Muscle layer of duodenum (tissue), 2 donors: Measurements from ENCODE around the gene PRF1.

ENCODE experiments used
- H3K27ac ChIP-seq: one replicate; pipeline ENCODE4 v1.7.0; 2013; ENCODE audit warnings: mild to moderate bottlenecking, low read length
- H3K27me3 ChIP-seq: one replicate; pipeline ENCODE4 v1.7.0; 2013; ENCODE audit warnings: low read depth, mild to moderate bottlenecking, control low read depth, low read length
- H3K36me3 ChIP-seq, 2 donors: one replicate each; pipeline ENCODE4 v1.7.0; 2013; ENCODE audit warnings: low read length in 2 of 2, control low read depth in 1 of 2, mild to moderate bottlenecking in 1 of 2; ENCODE audit not compliant: insufficient read depth in 2 of 2, control insufficient read depth in 1 of 2
- H3K4me1 ChIP-seq, 2 donors: one replicate each; pipeline ENCODE4 v1.7.0; 2013; ENCODE audit warnings: low read length in 2 of 2, mild to moderate bottlenecking in 2 of 2, control low read depth in 1 of 2, moderate library complexity in 1 of 2; ENCODE audit not compliant: insufficient read depth in 2 of 2, control insufficient read depth in 1 of 2
- H3K4me3 ChIP-seq, 2 donors: one replicate each; pipeline ENCODE4 v1.7.0; 2013; ENCODE audit warnings: low read length in 2 of 2, low read depth in 1 of 2, mild to moderate bottlenecking in 1 of 2
- H3K9me3 ChIP-seq, 2 donors: one replicate each; pipeline ENCODE4 v1.7.0; 2013; ENCODE audit warnings: low read length in 2 of 2, control low read depth in 1 of 2, mild to moderate bottlenecking in 1 of 2; ENCODE audit not compliant: control insufficient read depth in 1 of 2
- donor health status: healthy.

PRF1 gene

GRCh38 chr10:70599791-70600190 lies 2.8 kb downstream of the PRF1 start:
- Histone ChIP-seq H3K9me3 (no peaks in the 10 kb centered on the region), H3K27ac (no peak overlapping the region), H3K27me3 (no peaks in the 10 kb centered on the region), H3K4me3 (no peak overlapping the region), H3K4me1 (no peaks in the 10 kb centered on the region), H3K36me3 (no peaks in the 10 kb centered on the region)

GRCh38 chr10:70599319-70599718 lies 3.2 kb downstream of the PRF1 start:
- Histone ChIP-seq H3K9me3 (no peaks in the 10 kb centered on the region), H3K27me3 (no peaks in the 10 kb centered on the region), H3K36me3 (no peaks in the 10 kb centered on the region), H3K4me1 (no peaks in the 10 kb centered on the region), H3K4me3 (no peak overlapping the region), H3K27ac (no peak overlapping the region)

- Histone ChIP-seq H3K36me3 (no peaks in the 10 kb centered on the region), H3K4me1 (no peaks in the 10 kb centered on the region), H3K9me3 (no peaks in the 10 kb centered on the region), H3K4me3 (no peak overlapping the region), H3K27me3 (no peaks in the 10 kb centered on the region), H3K27ac (no peak overlapping the region)
These were observed 3.7 kb downstream of the PRF1 start for GRCh38 chr10:70598857-70599295.

- Histone ChIP-seq H3K36me3 (no peaks in the 10 kb centered on the region), H3K27me3 (no peaks in the 10 kb centered on the region), H3K4me1 (no peaks in the 10 kb centered on the region), H3K4me3 (no peak overlapping the region), H3K27ac (no peak overlapping the region), H3K9me3 (no peaks in the 10 kb centered on the region)
These were observed 4.4 kb downstream of the PRF1 start for GRCh38 chr10:70597856-70598815.

- Histone ChIP-seq H3K4me3 (no peak overlapping the region), H3K4me1 (no peaks in the 10 kb centered on the region), H3K9me3 (no peaks in the 10 kb centered on the region), H3K27me3 (no peaks in the 10 kb centered on the region), H3K27ac (no peak overlapping the region), H3K36me3 (no peaks in the 10 kb centered on the region)
These were observed 5.4 kb downstream of the PRF1 start for GRCh38 chr10:70596860-70597809.

GRCh38 chr10:70596110-70596798 lies 6.3 kb downstream of the PRF1 start:
- Histone ChIP-seq H3K4me1 (no peaks in the 10 kb centered on the region), H3K27me3 (no peaks in the 10 kb centered on the region), H3K36me3 (no peaks in the 10 kb centered on the region), H3K4me3 (no peak overlapping the region), H3K27ac (no peak overlapping the region), H3K9me3 (no peaks in the 10 kb centered on the region)

GRCh38 chr10:70595566-70596016 lies 7.0 kb downstream of the PRF1 start:
- H3K4me1 ChIP-seq = no peaks in the 10 kb centered on the region
- no peaks in the 10 kb centered on the region for H3K9me3 ChIP-seq
- no peaks in the 10 kb centered on the region for H3K36me3 ChIP-seq
- no peaks in the 10 kb centered on the region for H3K27me3 ChIP-seq
- no peak overlapping the region for H3K4me3 ChIP-seq
- no peak overlapping the region for H3K27ac ChIP-seq

- H3K27me3 ChIP-seq = no peaks in the 10 kb centered on the region
- no peak overlapping the region for H3K4me3 ChIP-seq
- H3K27ac ChIP-seq = no peak overlapping the region
- H3K9me3 ChIP-seq = no peaks in the 10 kb centered on the region
- no peaks in the 10 kb centered on the region for H3K36me3 ChIP-seq
- no peaks in the 10 kb centered on the region for H3K4me1 ChIP-seq
These were observed 8.4 kb downstream of the PRF1 start for GRCh38 chr10:70594161-70594560.

GRCh38 chr10:70593513-70593890 lies 9.0 kb downstream of the PRF1 start:
- Histone ChIP-seq H3K27me3 (no peaks in the 10 kb centered on the region), H3K36me3 (no peaks in the 10 kb centered on the region), H3K9me3 (no peaks in the 10 kb centered on the region), H3K4me1 (no peaks in the 10 kb centered on the region), H3K4me3 (no peak overlapping the region), H3K27ac (no peak overlapping the region)

GRCh38 chr10:70592746-70593512 lies 9.6 kb downstream of the PRF1 start:
- Histone ChIP-seq H3K27me3 (no peaks in the 10 kb centered on the region), H3K36me3 (no peaks in the 10 kb centered on the region), H3K4me1 (no peaks in the 10 kb centered on the region), H3K27ac (no peak overlapping the region), H3K4me3 (no peak overlapping the region), H3K9me3 (no peaks in the 10 kb centered on the region)
